HepG2 (cell line): ENCODE measurements around the gene TREH. TPM values are rescaled to one million over a fixed set of nuclear protein-coding genes. Genes with fewer than 3 reads are reported as not detected.

Experiments
- ATF3 ChIP-seq: sonication (generic); formaldehyde crosslinking; IDR thresholded peaks from 2 replicates; pipeline ENCODE4 v1.4.0; 2020; ENCODE audit warnings: missing genetic modification reagents
- CEBPB ChIP-seq: IDR thresholded peaks from 2 replicates; pipeline ENCODE4 v1.6.1; 2011; ENCODE audit warnings: low read depth, low read length, improper control_type of control experiment, borderline replicate concordance
- EP300 ChIP-seq, 3 experiments: sonication (generic) in 1 of 3; formaldehyde crosslinking in 1 of 3; IDR thresholded peaks; 2 replicates each; pipeline versions ENCODE4 v1.5.1 to v1.6.1; 2011 to 2020; ENCODE audit warnings: low read depth in 2 of 3, low read length in 2 of 3, borderline replicate concordance in 1 of 3, improper control_type of control experiment in 1 of 3, mild to moderate bottlenecking in 1 of 3, missing genetic modification reagents in 1 of 3, moderate library complexity in 1 of 3
- ESRRA ChIP-seq: sonication (generic); formaldehyde crosslinking; IDR thresholded peaks from 2 replicates; pipeline ENCODE4 v1.5.1; 2020; ENCODE audit warnings: mild to moderate bottlenecking, low read depth, missing genetic modification reagents
- IRX3 ChIP-seq: sonication (generic); formaldehyde crosslinking; IDR thresholded peaks from 2 replicates; pipeline ENCODE4 v1.8.1; 2023; ENCODE audit warnings: mild to moderate bottlenecking, low read depth, missing genetic modification reagents, borderline replicate concordance
- KAT7 ChIP-seq: IDR thresholded peaks from 2 replicates; pipeline ENCODE4 v1.6.1; 2018; ENCODE audit warnings: borderline replicate concordance, missing compliant biosample characterization
- MED13 ChIP-seq: sonication (generic); formaldehyde crosslinking; IDR thresholded peaks from 2 replicates; pipeline ENCODE4 v1.5.0; 2020; ENCODE audit warnings: missing genetic modification reagents
- MEIS2 ChIP-seq: sonication (generic); formaldehyde crosslinking; IDR thresholded peaks from 2 replicates; pipeline ENCODE4 v1.9.0; 2021; ENCODE audit warnings: mild to moderate bottlenecking, missing genetic modification reagents
- MXD4 ChIP-seq: IDR thresholded peaks from 2 replicates; pipeline ENCODE4 v1.6.1; 2016; ENCODE audit warnings: mild to moderate bottlenecking, missing biosample characterization, missing genetic modification reagents
- TMF1 ChIP-seq: sonication (generic); formaldehyde crosslinking; IDR thresholded peaks from 2 replicates; pipeline ENCODE4 v1.8.1; 2022; ENCODE audit warnings: low read depth, missing genetic modification reagents
- ZBTB4 ChIP-seq: sonication (generic); formaldehyde crosslinking; IDR thresholded peaks from 2 replicates; pipeline ENCODE4 v1.4.0; 2020; ENCODE audit warnings: missing genetic modification reagents, mild to moderate bottlenecking, borderline replicate concordance
- ZFYVE20 ChIP-seq: sonication (generic); formaldehyde crosslinking; IDR thresholded peaks from 2 replicates; pipeline ENCODE4 v1.8.0; 2023; ENCODE audit warnings: low read depth, mild to moderate bottlenecking, moderate library complexity, missing genetic modification reagents, borderline replicate concordance
- ZNF256 ChIP-seq: sonication (generic); formaldehyde crosslinking; conservative IDR thresholded peaks from 2 replicates; pipeline ENCODE4 v1.4.0; 2020; ENCODE audit warnings: missing genetic modification reagents
- ZNF318 ChIP-seq: sonication (generic); formaldehyde crosslinking; IDR thresholded peaks from 2 replicates; pipeline ENCODE4 v1.4.0; 2020; ENCODE audit warnings: mild to moderate bottlenecking, missing genetic modification reagents
- ZNF382 ChIP-seq: sonication (generic); formaldehyde crosslinking; IDR thresholded peaks from 2 replicates; pipeline ENCODE4 v1.5.0; 2020; ENCODE audit warnings: missing genetic modification reagents, mild to moderate bottlenecking, borderline replicate concordance
- polyA plus RNA-seq, 8 experiments: library from polyadenylated mRNA; depleted of rRNA in 3 of 8; stranded (reverse) in 7 of 8; unstranded in 1 of 8; fragments of >200 nt; fragmentation: Illumina TruSeq in 4 of 8; extraction: Trizol in 4 of 8; gene quantifications; 2 replicates each; pipeline versions ENCODE4 v1.2.1 to v1.2.3, GENCODE V29; 2011 to 2016; ENCODE audit warnings: low read depth in 4 of 8, missing spikeins in 1 of 8, mixed read lengths in 1 of 8; ENCODE audit not compliant: insufficient read depth in 1 of 8
- total RNA-seq, 5 experiments: library from RNA; depleted of rRNA; stranded (reverse); fragments of >200 nt; fragmentation: Illumina TruSeq; extraction: Trizol; gene quantifications; 2 replicates each; pipeline ENCODE4 v1.2.3, GENCODE V29; 2016; ENCODE audit warnings: low read depth in 1 of 5

The TREH gene
- total and polyA plus RNA-seq, 2 of the 13 experiments (the other 11 are each of a cell fraction or from before 2014, with no cell fraction given) = 0.53 to 0.86 TPM

- TF ChIP-seq ZNF318 (no peak), ZBTB4 (CRISPR knock-in tag) (no peak), MEIS2 (CRISPR knock-in tag) (no peak), ZFYVE20 (no peak), ESRRA (CRISPR knock-in tag) (no peak), ZNF256 (CRISPR knock-in tag) (no peak), KAT7 (CRISPR knock-in tag) (no peak), EP300 (IDR thresholded peaks at IDR 0.05; ENCODE audit: low read depth in 2 of 2, low read length in 2 of 2) (no peak), EP300 (CRISPR knock-in tag; IDR thresholded peaks at IDR 0.05; ENCODE audit: borderline replicate concordance) (no peak), MXD4 (CRISPR knock-in tag) (no peak), MED13 (CRISPR knock-in tag) (no peak), IRX3 (CRISPR knock-in tag) (no peak), CEBPB (no peak), ATF3 (CRISPR knock-in tag) (no peak), TMF1 (CRISPR knock-in tag) (no peak), ZNF382 (CRISPR knock-in tag) (no peak)
Measured at GRCh38 chr11:118679483-118679882, at the start of gene TREH (continued).
